Measurements from ENCODE around the gene GPR152.

The GPR152 gene

GRCh38 chr11:67466367-67466766 lies 13.8 kb upstream of the GPR152 start:
- no peak for TF ChIP-seq SIN3A (IDR thresholded peaks at IDR 0.05; ENCODE audit: borderline replicate concordance, insufficient read depth, low read length)
- no peak for TF ChIP-seq TAF1 (IDR thresholded peaks at IDR 0.05; ENCODE audit: borderline replicate concordance, insufficient read depth, low read length)
- no peak for TF ChIP-seq POLR2AphosphoS5 (IDR thresholded peaks at IDR 0.05; ENCODE audit: low read depth, low read length)
- no peak for TF ChIP-seq REST (IDR thresholded peaks at IDR 0.05; ENCODE audit: insufficient read depth in 1 of 2, low read depth in 2 of 2, low read length in 2 of 2)
- TF ChIP-seq FOXP2 (optimal IDR thresholded peaks at IDR 0.05; ENCODE audit: borderline replicate concordance, extremely low read depth, extremely low read length, insufficient read depth): no peak

- TF ChIP-seq REST (IDR thresholded peaks at IDR 0.05; ENCODE audit: insufficient read depth in 1 of 2, low read depth in 2 of 2, low read length in 2 of 2) (no peak), FOXP2 (optimal IDR thresholded peaks at IDR 0.05; ENCODE audit: borderline replicate concordance, extremely low read depth, extremely low read length, insufficient read depth) (no peak), TAF1 (IDR thresholded peaks at IDR 0.05; ENCODE audit: borderline replicate concordance, insufficient read depth, low read length) (no peak), SIN3A (IDR thresholded peaks at IDR 0.05; ENCODE audit: borderline replicate concordance, insufficient read depth, low read length) (no peak), POLR2AphosphoS5 (IDR thresholded peaks at IDR 0.05; ENCODE audit: low read depth, low read length) (no peak)
These were observed 12.6 kb upstream of the GPR152 start for GRCh38 chr11:67465189-67465510.

GRCh38 chr11:67464411-67465188 lies 12.1 kb upstream of the GPR152 start:
- TF ChIP-seq TAF1 (IDR thresholded peaks at IDR 0.05; ENCODE audit: borderline replicate concordance, insufficient read depth, low read length) (0 out of 2 replicates have a peak, but pooled peaks have one; percentile 36), FOXP2 (optimal IDR thresholded peaks at IDR 0.05; ENCODE audit: borderline replicate concordance, extremely low read depth, extremely low read length, insufficient read depth) (no peak), POLR2AphosphoS5 (IDR thresholded peaks at IDR 0.05; ENCODE audit: low read depth, low read length) (peak; percentile 78)

GRCh38 chr11:67463680-67464410 lies 11.3 kb upstream of the GPR152 start:
- no peak for TF ChIP-seq SIN3A (IDR thresholded peaks at IDR 0.05; ENCODE audit: borderline replicate concordance, insufficient read depth, low read length)
- TF ChIP-seq FOXP2 (optimal IDR thresholded peaks at IDR 0.05; ENCODE audit: borderline replicate concordance, extremely low read depth, extremely low read length, insufficient read depth): peak; percentile 63

GRCh38 chr11:67463186-67463585 lies 10.7 kb upstream of the GPR152 start:
- TF ChIP-seq TAF1 (IDR thresholded peaks at IDR 0.05; ENCODE audit: borderline replicate concordance, insufficient read depth, low read length) (no peak), SIN3A (IDR thresholded peaks at IDR 0.05; ENCODE audit: borderline replicate concordance, insufficient read depth, low read length) (no peak), POLR2AphosphoS5 (IDR thresholded peaks at IDR 0.05; ENCODE audit: low read depth, low read length) (no peak), REST (IDR thresholded peaks at IDR 0.05; ENCODE audit: insufficient read depth in 1 of 2, low read depth in 2 of 2, low read length in 2 of 2) (no peak), FOXP2 (optimal IDR thresholded peaks at IDR 0.05; ENCODE audit: borderline replicate concordance, extremely low read depth, extremely low read length, insufficient read depth) (no peak)

GRCh38 chr11:67458266-67458665 lies 5.7 kb upstream of the GPR152 start:
- no peak for TF ChIP-seq POLR2AphosphoS5 (IDR thresholded peaks at IDR 0.05; ENCODE audit: low read depth, low read length)
- no peak for TF ChIP-seq TAF1 (IDR thresholded peaks at IDR 0.05; ENCODE audit: borderline replicate concordance, insufficient read depth, low read length)
- TF ChIP-seq SIN3A (IDR thresholded peaks at IDR 0.05; ENCODE audit: borderline replicate concordance, insufficient read depth, low read length): no peak
- TF ChIP-seq FOXP2 (optimal IDR thresholded peaks at IDR 0.05; ENCODE audit: borderline replicate concordance, extremely low read depth, extremely low read length, insufficient read depth): no peak
- TF ChIP-seq REST (IDR thresholded peaks at IDR 0.05; ENCODE audit: insufficient read depth in 1 of 2, low read depth in 2 of 2, low read length in 2 of 2): no peak

Data from PFSK-1 (cell line).